HT1080 (cell line): ENCODE measurements around the gene NPIPA8. TPM values are rescaled to one million over a fixed set of nuclear protein-coding genes. Genes with fewer than 3 reads are reported as not detected.
"Not testable (repeated sequence)": the region's sequence is repeated elsewhere in the genome, so short reads cannot be mapped to it uniquely, and the experiment has no call there.

Source experiments
- DNase-seq: peaks from one replicate; pipeline ENCODE4 v3.0.0-alpha.2; 2015; ENCODE audit warnings: low read depth
- polyA plus RNA-seq, 2 experiments: library from polyadenylated mRNA; depleted of rRNA; stranded (reverse); fragments of >200 nt; gene quantifications; 2 replicates each; pipeline ENCODE4 v1.2.3, GENCODE V29; 2015
- total RNA-seq: library from RNA; depleted of rRNA; stranded (reverse); fragments of >200 nt; shearing (Covaris generic); gene quantifications from 2 replicates; pipeline ENCODE4 v1.2.3, GENCODE V29; 2014; rRNA removed

NPIPA8 gene
- total RNA-seq = not detected in 2 replicates
- 2.3 TPM in 1 of 2 replicates, not detected in the other for polyA plus RNA-seq (2015; cell fraction: cytosol; rRNA removed)
- 0.68 and 5.1 TPM in 2 replicates for polyA plus RNA-seq (2015; cell fraction: nucleus; rRNA removed)

GRCh38 chr16:18336636-18337035 lies at the start of gene NPIPA8:
Gene NPIPA8, minus strand, starts transcription at chr16:18336736. Its CDS starts 4,074 bp downstream, at chr16:18332662.
- DNase-seq = not testable (repeated sequence)

GRCh38 chr16:18385285-18385684 lies 48.7 kb upstream of the NPIPA8 start:
- DNase-seq = not testable (repeated sequence)

GRCh38 chr16:18384869-18385268 lies 48.3 kb upstream of the NPIPA8 start:
- not testable (repeated sequence) for DNase-seq

- not testable (repeated sequence) for DNase-seq
These were observed 47.6 kb upstream of the NPIPA8 start for GRCh38 chr16:18384098-18384636.

DNA sequence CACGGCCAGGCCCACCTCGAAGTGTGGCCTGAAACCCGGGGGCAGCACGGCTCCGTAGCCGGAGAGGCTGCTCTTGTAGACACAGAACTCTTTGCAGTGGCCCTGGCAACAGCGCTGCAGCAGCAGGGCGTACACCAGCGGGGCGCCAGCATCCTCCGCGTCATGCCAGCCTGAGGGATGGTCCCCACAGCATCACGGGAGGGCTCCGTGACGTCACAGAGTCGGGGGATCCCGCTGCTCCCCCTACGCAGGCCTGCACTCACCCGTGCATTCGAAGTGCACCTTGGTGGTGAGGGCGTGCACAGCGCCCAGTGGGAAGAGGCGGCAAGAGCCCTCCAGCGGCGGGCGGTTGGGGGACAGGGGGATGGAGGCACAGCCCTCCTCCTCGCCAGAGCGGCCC lies 46.2 kb upstream of the NPIPA8 start:
- not testable (repeated sequence) for DNase-seq

- DNase-seq = not testable (repeated sequence)
These were observed 11.2 kb upstream of the NPIPA8 start for GRCh38 chr16:18347742-18348141.

DNA sequence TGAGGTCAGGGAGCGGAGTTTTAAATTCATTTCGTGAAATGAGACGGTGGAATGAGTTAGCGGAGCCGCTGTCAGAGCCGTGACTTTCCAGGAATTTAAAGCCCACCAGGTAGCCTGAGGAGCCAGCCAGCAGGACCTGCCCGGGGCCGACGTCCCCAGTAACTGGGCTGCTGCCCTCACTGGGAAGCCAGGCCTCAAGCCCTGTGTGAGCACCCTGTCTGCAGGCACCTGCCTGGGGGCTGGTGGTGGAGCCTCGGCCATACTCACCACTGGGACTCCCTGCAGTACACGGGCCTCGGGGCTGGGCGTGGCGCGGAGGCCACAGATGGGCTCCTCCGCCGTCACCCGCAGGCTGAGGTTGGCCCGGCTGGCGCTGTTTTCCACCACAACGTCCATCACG lies 10.5 kb upstream of the NPIPA8 start:
- not testable (repeated sequence) for DNase-seq

GRCh38 chr16:18344634-18345033 lies 8.1 kb upstream of the NPIPA8 start:
- not testable (repeated sequence) for DNase-seq

DNA sequence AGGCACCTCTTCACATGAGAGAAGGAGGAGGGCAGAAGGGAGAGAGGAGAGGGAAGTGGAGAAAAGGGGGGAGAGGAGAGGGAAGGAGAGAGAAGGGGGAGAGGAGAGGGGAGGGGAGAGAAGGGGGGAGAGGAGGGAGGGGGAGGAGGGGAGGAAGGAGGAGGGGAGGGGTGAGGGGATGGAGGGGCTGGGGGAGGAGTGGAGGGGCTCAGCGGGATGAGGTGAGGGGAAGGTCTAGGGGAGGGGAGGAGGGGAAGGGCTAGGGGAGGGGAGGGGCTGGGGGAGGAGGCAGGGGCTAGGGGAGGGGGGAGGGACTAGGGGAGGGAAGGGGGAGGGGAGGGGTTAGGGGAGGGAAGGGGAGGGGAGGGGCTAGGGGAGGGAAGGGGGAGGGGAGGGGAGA lies 5.5 kb upstream of the NPIPA8 start:
- not testable (repeated sequence) for DNase-seq

- DNase-seq = not testable (repeated sequence)
These were observed 5.0 kb upstream of the NPIPA8 start for GRCh38 chr16:18341417-18341960.

GRCh38 chr16:18339210-18339609 lies 2.7 kb upstream of the NPIPA8 start:
- not testable (repeated sequence) for DNase-seq

- DNase-seq = not testable (repeated sequence)
These were observed 24.7 kb downstream of the NPIPA8 start for GRCh38 chr16:18311811-18312210.

GRCh38 chr16:18309159-18309558 lies 27.4 kb downstream of the NPIPA8 start:
- not testable (repeated sequence) for DNase-seq

- DNase-seq = not testable (repeated sequence)
These were observed 29.3 kb downstream of the NPIPA8 start for GRCh38 chr16:18307241-18307640.

- not testable (repeated sequence) for DNase-seq
These were observed 30.5 kb downstream of the NPIPA8 start for GRCh38 chr16:18306066-18306465.

GRCh38 chr16:18303059-18303706 lies 33.4 kb downstream of the NPIPA8 start:
- DNase-seq = not testable (repeated sequence)

DNA sequence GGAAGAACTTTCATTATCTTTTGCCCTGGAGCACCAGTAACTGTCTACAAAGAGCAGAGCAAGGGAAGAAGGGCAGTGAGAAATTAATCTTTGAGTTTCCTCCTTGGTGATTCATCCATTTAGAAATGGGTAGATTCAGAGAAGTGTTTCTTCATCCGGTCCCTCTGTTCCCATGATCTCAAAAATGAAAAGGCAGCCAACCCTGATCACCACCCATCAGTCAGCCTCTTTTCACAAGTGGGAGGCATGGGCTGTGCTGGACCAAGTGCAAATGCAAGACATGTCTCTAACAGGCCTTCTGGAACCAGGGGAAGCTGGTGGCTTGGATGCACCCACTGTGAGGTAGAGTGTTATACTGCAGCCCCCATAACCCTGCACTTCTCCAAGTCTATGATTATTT lies 38.8 kb downstream of the NPIPA8 start:
- DNase-seq = not testable (repeated sequence)

GRCh38 chr16:18296931-18297330 lies 39.6 kb downstream of the NPIPA8 start:
- not testable (repeated sequence) for DNase-seq

DNA sequence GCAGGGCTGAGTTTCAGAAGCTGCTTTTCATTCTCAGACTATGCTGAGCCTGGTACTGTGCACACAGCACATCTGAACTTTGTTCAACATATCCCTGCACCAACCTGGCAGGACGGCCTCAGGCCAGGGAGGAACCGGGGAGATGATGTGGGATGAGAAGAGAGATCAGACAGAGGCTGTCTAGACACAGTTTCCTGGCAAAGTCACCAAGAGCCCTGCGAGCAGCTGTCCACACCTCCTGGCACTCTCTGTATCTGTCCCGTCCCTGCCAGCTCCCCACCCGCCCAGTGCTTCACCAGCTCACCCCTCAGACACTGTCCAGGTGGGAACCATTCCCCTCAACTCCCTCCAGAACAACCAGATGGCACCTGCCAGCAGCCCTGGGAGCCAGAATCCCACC lies 42.2 kb downstream of the NPIPA8 start:
- DNase-seq = not testable (repeated sequence)

DNA sequence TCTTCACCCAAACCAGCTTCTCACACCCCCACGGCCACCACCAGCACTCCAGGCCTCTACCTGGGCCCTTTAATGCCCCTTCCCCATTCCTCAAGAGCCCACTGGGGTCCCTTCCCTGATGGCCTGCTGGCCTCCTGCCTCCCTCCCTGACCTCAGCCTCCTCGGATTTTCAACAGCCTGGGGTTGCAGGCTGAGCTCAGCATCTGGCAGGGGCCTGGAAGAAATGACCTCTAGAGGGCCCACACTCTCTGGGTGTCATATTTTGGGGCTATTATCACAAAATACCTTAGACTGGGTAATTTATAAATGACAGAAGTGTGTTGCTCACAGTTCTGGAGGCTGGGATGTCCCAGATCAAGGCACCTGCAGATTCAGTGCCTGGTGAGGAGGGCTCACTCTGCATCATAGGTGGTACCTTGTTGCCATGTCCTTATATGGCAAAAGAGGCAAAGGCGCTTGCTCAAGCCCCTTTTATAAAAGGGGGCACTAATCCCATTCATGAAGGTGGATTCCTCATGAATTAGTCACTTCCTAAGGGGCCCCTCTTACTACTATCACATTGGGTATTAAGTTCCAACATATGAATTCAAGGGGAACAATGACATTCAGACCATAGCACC lies 43.1 kb downstream of the NPIPA8 start:
- DNase-seq = not testable (repeated sequence)

GRCh38 chr16:18290959-18291358 lies 45.6 kb downstream of the NPIPA8 start:
- not testable (repeated sequence) for DNase-seq

- DNase-seq = not testable (repeated sequence)
These were observed 50.2 kb downstream of the NPIPA8 start for GRCh38 chr16:18286342-18286741.
